ENCODE results near the gene RAB14. TPM values are rescaled to one million over a fixed set of nuclear protein-coding genes. Genes with fewer than 3 reads are reported as not detected.

Gene RAB14
- total RNA-seq, 1 donor from 2014 or later: 104 TPM

GRCh38 chr9:121185774-121186403 lies 15.8 kb downstream of the RAB14 start:
- intact Hi-C loops (cut with DNase I): no loop called here

GRCh38 chr9:121185178-121185745 lies 16.4 kb downstream of the RAB14 start:
- no peak for TF ChIP-seq CTCF (IDR thresholded peaks at IDR 0.05)
- H3K9me3 ChIP-seq: no peaks in the 10 kb centered on the region
- DNase-seq (no peak), ATAC-seq (peak; percentile 66)
- H3K4me1 ChIP-seq: peaks cover 47% of the 10 kb centered on the region
- H3K4me3 ChIP-seq: no peak overlapping the region
- intact Hi-C loops (cut with DNase I): no loop called here
- H3K27me3 ChIP-seq: no peaks in the 10 kb centered on the region
- H3K36me3 ChIP-seq: peaks cover 46% of the 10 kb centered on the region
- no peak overlapping the region for H3K27ac ChIP-seq

More at GRCh38 chr9:121185774-121186403, 15.8 kb downstream of the RAB14 start:
- H3K27ac ChIP-seq: no peak overlapping the region
- H3K36me3 ChIP-seq: peaks cover 40% of the 10 kb centered on the region
- no peak overlapping the region for H3K4me3 ChIP-seq
- H3K27me3 ChIP-seq: no peaks in the 10 kb centered on the region
- peak; percentile 26 for ATAC-seq
- no peak for DNase-seq
- peaks cover 53% of the 10 kb centered on the region for H3K4me1 ChIP-seq
- H3K9me3 ChIP-seq: no peaks in the 10 kb centered on the region
- no peak for TF ChIP-seq CTCF (IDR thresholded peaks at IDR 0.05)

- DNase-seq (no peak), ATAC-seq (no peak)
- intact Hi-C loops (cut with DNase I): no loop called here
- peaks cover 45% of the 10 kb centered on the region for H3K4me1 ChIP-seq
- no peak overlapping the region for H3K27ac ChIP-seq
- no peaks in the 10 kb centered on the region for H3K27me3 ChIP-seq
- peaks cover 54% of the 10 kb centered on the region for H3K36me3 ChIP-seq
- no peak overlapping the region for H3K4me3 ChIP-seq
- TF ChIP-seq CTCF (IDR thresholded peaks at IDR 0.05): no peak
- no peaks in the 10 kb centered on the region for H3K9me3 ChIP-seq
These were observed 17.2 kb downstream of the RAB14 start for GRCh38 chr9:121184463-121184862.

GRCh38 chr9:121183666-121184423 lies 17.8 kb downstream of the RAB14 start:
- no peaks in the 10 kb centered on the region for H3K9me3 ChIP-seq
- intact Hi-C loops (cut with DNase I): no loop called here
- H3K4me3 ChIP-seq: no peak overlapping the region
- DNase-seq (no peak), ATAC-seq (no peak)
- H3K27ac ChIP-seq: no peak overlapping the region
- no peaks in the 10 kb centered on the region for H3K27me3 ChIP-seq
- no peak for TF ChIP-seq CTCF (IDR thresholded peaks at IDR 0.05)
- H3K4me1 ChIP-seq: peaks cover 40% of the 10 kb centered on the region
- peaks cover 53% of the 10 kb centered on the region for H3K36me3 ChIP-seq

- intact Hi-C loops (cut with DNase I): no loop called here
- Histone ChIP-seq H3K9me3 (no peaks in the 10 kb centered on the region), H3K4me3 (no peak overlapping the region), H3K27ac (no peak overlapping the region), H3K36me3 (peaks cover 55% of the 10 kb centered on the region), H3K4me1 (peaks cover 37% of the 10 kb centered on the region), H3K27me3 (no peaks in the 10 kb centered on the region)
- no peak for TF ChIP-seq CTCF (IDR thresholded peaks at IDR 0.05)
- ATAC-seq: no peak
- DNase-seq: no peak
These were observed 18.7 kb downstream of the RAB14 start for GRCh38 chr9:121182989-121183388.
